Measurements from ENCODE around the gene ADM2. TPM values are rescaled to one million over a fixed set of nuclear protein-coding genes. Genes with fewer than 3 reads are reported as not detected.

ADM2 gene
- total and polyA plus RNA-seq, 2 of the 13 experiments (the other 11 are each of a cell fraction or from before 2014, with no cell fraction given), result 1.2 to 3.0 TPM

GRCh38 chr22:50438305-50439275 lies 42.8 kb upstream of the ADM2 start:
- Histone ChIP-seq H3K36me3 (replicated peaks in 1 of 2; ENCODE audit: control insufficient read depth in 1 of 2, insufficient read depth in 2 of 2, low read length in 2 of 2) (peaks cover 48 to 61% of the 10 kb centered on the region in 2 experiments; a peak in 4 of 5 replicates), H3K4me1 (ENCODE audit: insufficient read depth, low read length) (no peaks in the 10 kb centered on the region), H3K4me3 (replicated peaks in 1 of 3; ENCODE audit: insufficient read depth in 1 of 3, low read depth in 2 of 3, low read length in 3 of 3) (no peak overlapping the region), H3K27ac (ENCODE audit: extremely low read length, insufficient read depth, low read length) (no peak overlapping the region), H4K20me1 (ENCODE audit: insufficient read depth, low read length) (no peaks in the 10 kb centered on the region), H3K4me2 (ENCODE audit: low read depth, low read length) (no peak overlapping the region), H2AFZ (ENCODE audit: low read length) (no peak overlapping the region), H3K9ac (ENCODE audit: insufficient read depth, low read depth, low read length) (no peak overlapping the region), H3K27me3 (ENCODE audit: control insufficient read depth in 1 of 2, insufficient read depth in 2 of 2, low read length in 2 of 2) (no peaks in the 10 kb centered on the region), H3K9me3 (ENCODE audit: low read length) (no peaks in the 10 kb centered on the region), H3K79me2 (ENCODE audit: insufficient read depth, low read length) (no peaks in the 10 kb centered on the region)
- FAIRE-seq (no peak), DNase-seq (ENCODE audit: low spot score) (no peak), ATAC-seq (no peak)
- in situ Hi-C loops (cut with HindIII; ENCODE audit: extremely low pct_ligation_motif_present, low pct_unique_long_range_greater_than_20kb), result no loop called here
- BruUV-seq (replicated peaks), result no TSS peak
- ChIA-PET CTCF (ENCODE audit: low intra/inter-chr PET ratio, low total read pairs) (no interaction called here), POLR2A (no interaction called here)
- WGBS (ENCODE audit: low lambda C conversion rate), result 94% methylated on average over 21 of the region's 34 CpGs
- intact Hi-C loops (cut with micrococcal nuclease; ENCODE audit: unreplicated experiment), result no loop called here
- TF ChIP-seq RNF2 (conservative IDR thresholded peaks at IDR 0.05; ENCODE audit: low read depth) (no peak), ZMYM4 (CRISPR knock-in tag; IDR thresholded peaks at IDR 0.05) (no peak), CENPX (CRISPR knock-in tag; IDR thresholded peaks at IDR 0.05) (no peak), ZNF510 (CRISPR knock-in tag; IDR thresholded peaks at IDR 0.05; ENCODE audit: low read depth) (no peak), ARHGAP35 (CRISPR knock-in tag; IDR thresholded peaks at IDR 0.05; ENCODE audit: borderline replicate concordance) (no peak), SOX6 (IDR thresholded peaks at IDR 0.05) (no peak), SOX6 (CRISPR knock-in tag; IDR thresholded peaks at IDR 0.05) (no peak), PLSCR1 (CRISPR knock-in tag; IDR thresholded peaks at IDR 0.05; ENCODE audit: borderline replicate concordance) (no peak), PAX8 (CRISPR knock-in tag; IDR thresholded peaks at IDR 0.05; ENCODE audit: borderline replicate concordance) (no peak), ZNF878 (CRISPR knock-in tag; IDR thresholded peaks at IDR 0.05) (no peak), CTCF (CRISPR knock-in tag; IDR thresholded peaks at IDR 0.05) (peak; percentile 27; the same call in 1 of the 2 replicates), HNRNPL (IDR thresholded peaks at IDR 0.05; ENCODE audit: low read depth, low read length) (no peak), PATZ1 (CRISPR knock-in tag; IDR thresholded peaks at IDR 0.05) (no peak), ARID5B (CRISPR knock-in tag; IDR thresholded peaks at IDR 0.05) (no peak), BRCA1 (CRISPR knock-in tag; IDR thresholded peaks at IDR 0.05) (no peak)

Measured in HepG2 (cell line).